Effector CD4-positive, alpha-beta T cell (primary cell): ENCODE results near the gene PCDHA10. TPM values are rescaled to one million over a fixed set of nuclear protein-coding genes. Genes with fewer than 3 reads are reported as not detected.
"Not testable (repeated sequence)": the region's sequence is repeated elsewhere in the genome, so short reads cannot be mapped to it uniquely, and the experiment has no call there.

Experiments
- DNase-seq: peaks from one replicate; pipeline ENCODE4 v3.0.0-alpha.2; 2020
- total RNA-seq: gene quantifications from one replicate; lab custom pipeline; 2026; lab: John Stamatoyannopoulos, UW

Gene PCDHA10
- total RNA-seq = not detected

GRCh38 chr5:140855772-140856674, at the start of gene PCDHA10:
Gene PCDHA10 (plus strand): TSS chr5:140855897. CDS start chr5:140856049, 152 bp downstream.
- DNase-seq = no peak

GRCh38 chr5:140806834-140807775, 48.6 kb upstream of the PCDHA10 start, which contains the start of gene PCDHA4:
Gene PCDHA4 (plus strand): TSS chr5:140807068.
- DNase-seq = no peak

- DNase-seq = not testable (repeated sequence)
These were observed 47.3 kb upstream of the PCDHA10 start for GRCh38 chr5:140808241-140808888.

- DNase-seq = no peak
These were observed 46.8 kb upstream of the PCDHA10 start for GRCh38 chr5:140808889-140809291.

- DNase-seq = no peak
These were observed 34.1 kb upstream of the PCDHA10 start, which contains the start of gene PCDHA5 for GRCh38 chr5:140821375-140822280. Gene PCDHA5 (plus strand): TSS chr5:140821613.

GRCh38 chr5:140822281-140822629, 33.4 kb upstream of the PCDHA10 start:
- no peak for DNase-seq

GRCh38 chr5:140822969-140823368, 32.7 kb upstream of the PCDHA10 start:
- DNase-seq = not testable (repeated sequence)

- no peak for DNase-seq
These were observed 32.2 kb upstream of the PCDHA10 start for GRCh38 chr5:140823475-140823874.

- no peak for DNase-seq
These were observed 27.9 kb upstream of the PCDHA10 start, which contains the start of gene PCDHA6 for GRCh38 chr5:140827704-140828361. Gene PCDHA6 (plus strand): TSS chr5:140827960. CDS start chr5:140828092, 132 bp downstream.

- no peak for DNase-seq
These were observed 27.3 kb upstream of the PCDHA10 start for GRCh38 chr5:140828362-140828737.

- DNase-seq = not testable (repeated sequence)
These were observed 25.9 kb upstream of the PCDHA10 start for GRCh38 chr5:140829511-140830501.

- no peak for DNase-seq
These were observed 21.7 kb upstream of the PCDHA10 start, which contains the start of gene PCDHA7 for GRCh38 chr5:140833993-140834392. Gene PCDHA7 (plus strand): TSS chr5:140834269. CDS start chr5:140834384, 115 bp downstream.

GRCh38 chr5:140834439-140835008, 21.2 kb upstream of the PCDHA10 start:
- DNase-seq = not testable (repeated sequence)

- no peak for DNase-seq
These were observed 19.8 kb upstream of the PCDHA10 start for GRCh38 chr5:140835622-140836510.

GRCh38 chr5:140840978-140841962, 14.4 kb upstream of the PCDHA10 start, which contains the start of gene PCDHA8:
Gene PCDHA8 (plus strand): TSS chr5:140841187. CDS start chr5:140841322, 135 bp downstream.
- DNase-seq = no peak
